Central memory CD8-positive, alpha-beta T cell (primary cell): ENCODE measurements around the gene TTBK1.

ENCODE experiments used
- ATAC-seq: fragments of 150-1000 bp; cut with Tn5 transposase; replicated peaks from 2 replicates; pipeline ENCODE4 v1.10.0; 2022; ENCODE audit warnings: mild to moderate bottlenecking, moderate FRiP score, moderate number of reproducible peaks; ENCODE audit not compliant: poor library complexity, severe bottlenecking; ENCODE audit errors: extremely low read depth
- DNase-seq, 2 donors: peaks; one replicate each; pipeline ENCODE4 v3.0.0; 2021; ENCODE audit warnings: low spot score in 2 of 2
- H3K27ac Mint-ChIP-seq: one replicate; pipeline ENCODE4 v1.8.0; 2022; ENCODE audit warnings: low read depth, mild to moderate bottlenecking, moderate library complexity, mixed read lengths
- H3K27me3 Mint-ChIP-seq: one replicate; pipeline ENCODE4 v1.8.0; 2022; ENCODE audit warnings: mixed read lengths
- H3K36me3 Mint-ChIP-seq: one replicate; pipeline ENCODE4 v1.8.0; 2022; ENCODE audit warnings: mild to moderate bottlenecking, moderate library complexity, mixed read lengths; ENCODE audit not compliant: insufficient read depth
- H3K4me1 Mint-ChIP-seq: one replicate; pipeline ENCODE4 v1.8.0; 2022; ENCODE audit warnings: mixed read lengths
- H3K4me3 Mint-ChIP-seq: one replicate; pipeline ENCODE4 v1.8.0; 2022; ENCODE audit warnings: mild to moderate bottlenecking, moderate library complexity, mixed read lengths
- H3K9me3 Mint-ChIP-seq: one replicate; pipeline ENCODE4 v1.8.0; 2022; ENCODE audit warnings: mixed read lengths

Gene TTBK1

DNA sequence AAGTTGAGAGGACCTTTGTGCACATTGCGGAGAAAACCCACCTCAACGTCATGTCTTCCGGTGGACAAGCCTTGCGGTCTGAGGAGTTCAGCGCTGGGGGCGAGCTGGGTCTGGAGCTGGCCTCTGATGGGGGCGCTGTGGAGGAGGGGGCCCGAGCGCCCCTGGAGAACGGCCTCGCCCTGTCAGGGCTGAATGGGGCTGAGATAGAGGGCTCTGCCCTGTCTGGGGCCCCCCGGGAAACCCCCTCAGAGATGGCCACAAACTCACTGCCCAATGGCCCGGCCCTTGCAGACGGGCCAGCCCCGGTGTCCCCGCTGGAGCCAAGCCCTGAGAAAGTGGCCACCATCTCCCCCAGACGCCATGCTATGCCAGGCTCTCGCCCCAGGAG, 40.2 kb downstream of the TTBK1 start:
- no peak overlapping the region for H3K4me3 Mint-ChIP-seq
- H3K27ac Mint-ChIP-seq, result no peak overlapping the region
- no peaks in the 10 kb centered on the region for H3K9me3 Mint-ChIP-seq
- DNase-seq (no peak), ATAC-seq (no peak)
- H3K4me1 Mint-ChIP-seq, result peaks cover 3% of the 10 kb centered on the region
- peaks cover 59% of the 10 kb centered on the region for H3K27me3 Mint-ChIP-seq
- peaks cover 3% of the 10 kb centered on the region for H3K36me3 Mint-ChIP-seq

- no peak overlapping the region for H3K4me3 Mint-ChIP-seq
- no peak for ATAC-seq
- H3K27me3 Mint-ChIP-seq, result peaks cover 55% of the 10 kb centered on the region
- peaks cover 1% of the 10 kb centered on the region for H3K36me3 Mint-ChIP-seq
- no peak for DNase-seq
- no peaks in the 10 kb centered on the region for H3K9me3 Mint-ChIP-seq
- H3K4me1 Mint-ChIP-seq, result no peaks in the 10 kb centered on the region
- H3K27ac Mint-ChIP-seq, result no peak overlapping the region
These were observed 40.6 kb downstream of the TTBK1 start for GRCh38 chr6:43283905-43284304.

DNA sequence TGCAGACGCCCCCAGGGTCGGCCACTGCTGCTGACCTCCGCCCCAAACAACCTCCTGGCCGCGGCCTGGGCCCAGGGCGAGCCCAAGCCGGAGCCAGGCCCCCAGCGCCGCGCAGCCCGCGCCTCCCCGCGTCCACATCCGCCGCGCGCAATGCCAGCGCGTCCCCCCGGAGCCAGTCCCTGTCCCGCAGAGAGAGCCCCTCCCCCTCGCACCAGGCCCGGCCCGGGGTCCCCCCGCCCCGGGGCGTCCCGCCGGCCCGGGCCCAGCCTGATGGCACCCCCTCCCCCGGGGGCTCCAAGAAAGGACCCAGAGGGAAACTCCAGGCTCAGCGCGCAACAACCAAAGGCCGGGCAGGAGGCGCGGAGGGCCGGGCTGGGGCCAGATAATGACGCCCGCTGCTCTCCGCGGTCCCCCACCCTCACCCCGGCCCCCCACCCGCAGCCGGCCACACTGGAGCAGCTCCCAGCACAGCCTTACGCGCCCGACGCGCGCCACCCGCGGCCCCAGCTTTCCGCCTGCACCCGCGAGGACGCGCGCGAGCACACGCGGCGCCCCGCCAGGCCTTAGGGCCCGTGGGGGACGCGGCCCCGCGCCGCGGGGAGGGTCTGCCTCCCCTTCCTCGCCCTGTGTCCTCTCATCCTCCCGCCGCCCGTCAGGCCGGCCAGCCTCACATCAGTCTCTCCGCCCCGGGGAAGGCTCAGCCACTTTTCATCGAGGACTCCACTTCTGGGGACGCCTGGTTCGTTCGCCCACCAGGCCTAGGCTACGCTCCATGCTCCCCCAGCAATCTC, 41.9 kb downstream of the TTBK1 start:
- DNase-seq (no peak), ATAC-seq (no peak)
- Mint-ChIP-seq H3K4me3 (no peak overlapping the region), H3K36me3 (peaks cover 1% of the 10 kb centered on the region), H3K9me3 (no peaks in the 10 kb centered on the region), H3K27ac (no peak overlapping the region), H3K4me1 (no peaks in the 10 kb centered on the region), H3K27me3 (peaks cover 51% of the 10 kb centered on the region)

- Mint-ChIP-seq H3K4me1 (no peaks in the 10 kb centered on the region), H3K27ac (no peak overlapping the region), H3K36me3 (peaks cover 1% of the 10 kb centered on the region), H3K9me3 (no peaks in the 10 kb centered on the region), H3K4me3 (no peak overlapping the region), H3K27me3 (peaks cover 45% of the 10 kb centered on the region)
- ATAC-seq (no peak), DNase-seq (no peak)
These were observed 42.6 kb downstream of the TTBK1 start for GRCh38 chr6:43285832-43286231.

GRCh38 chr6:43286456-43286979, 43.2 kb downstream of the TTBK1 start:
- Mint-ChIP-seq H3K36me3 (peaks cover 1% of the 10 kb centered on the region), H3K4me3 (no peak overlapping the region), H3K27ac (no peak overlapping the region), H3K9me3 (no peaks in the 10 kb centered on the region), H3K4me1 (no peaks in the 10 kb centered on the region), H3K27me3 (peaks cover 38% of the 10 kb centered on the region)
- no peak for DNase-seq
- ATAC-seq, result no peak

GRCh38 chr6:43286980-43287716, 43.9 kb downstream of the TTBK1 start:
- H3K27me3 Mint-ChIP-seq, result peaks cover 32% of the 10 kb centered on the region
- no peak overlapping the region for H3K27ac Mint-ChIP-seq

GRCh38 chr6:43287717-43288679, 44.7 kb downstream of the TTBK1 start:
- no peak overlapping the region for H3K27ac Mint-ChIP-seq
- no peak overlapping the region for H3K4me3 Mint-ChIP-seq
- H3K27me3 Mint-ChIP-seq, result peaks cover 23% of the 10 kb centered on the region
- H3K9me3 Mint-ChIP-seq, result no peaks in the 10 kb centered on the region
- no peaks in the 10 kb centered on the region for H3K36me3 Mint-ChIP-seq
- H3K4me1 Mint-ChIP-seq, result no peaks in the 10 kb centered on the region
- ATAC-seq, result no peak
- no peak for DNase-seq

More at GRCh38 chr6:43286980-43287716, 43.9 kb downstream of the TTBK1 start:
- no peak overlapping the region for H3K4me3 Mint-ChIP-seq
- no peak for ATAC-seq
- no peak for DNase-seq
- H3K4me1 Mint-ChIP-seq, result no peaks in the 10 kb centered on the region
- no peaks in the 10 kb centered on the region for H3K9me3 Mint-ChIP-seq
- peaks cover 1% of the 10 kb centered on the region for H3K36me3 Mint-ChIP-seq

GRCh38 chr6:43290339-43290904, 47.1 kb downstream of the TTBK1 start:
- Mint-ChIP-seq H3K36me3 (no peaks in the 10 kb centered on the region), H3K4me1 (no peaks in the 10 kb centered on the region), H3K27ac (no peak overlapping the region), H3K27me3 (peaks cover 19% of the 10 kb centered on the region), H3K9me3 (no peaks in the 10 kb centered on the region), H3K4me3 (no peak overlapping the region)
- ATAC-seq (no peak), DNase-seq (no peak)

GRCh38 chr6:43290905-43291355, 47.6 kb downstream of the TTBK1 start:
- ATAC-seq (no peak), DNase-seq (no peak)
- H3K4me1 Mint-ChIP-seq, result no peaks in the 10 kb centered on the region
- peaks cover 14% of the 10 kb centered on the region for H3K27me3 Mint-ChIP-seq
- no peak overlapping the region for H3K27ac Mint-ChIP-seq
- H3K36me3 Mint-ChIP-seq, result no peaks in the 10 kb centered on the region
- H3K9me3 Mint-ChIP-seq, result no peaks in the 10 kb centered on the region
- no peak overlapping the region for H3K4me3 Mint-ChIP-seq

GRCh38 chr6:43291708-43292107, 48.4 kb downstream of the TTBK1 start:
- Mint-ChIP-seq H3K4me1 (no peaks in the 10 kb centered on the region), H3K27me3 (peaks cover 7% of the 10 kb centered on the region), H3K36me3 (no peaks in the 10 kb centered on the region), H3K4me3 (no peak overlapping the region), H3K27ac (no peak overlapping the region), H3K9me3 (no peaks in the 10 kb centered on the region)
- ATAC-seq, result no peak
- DNase-seq, result no peak

DNA sequence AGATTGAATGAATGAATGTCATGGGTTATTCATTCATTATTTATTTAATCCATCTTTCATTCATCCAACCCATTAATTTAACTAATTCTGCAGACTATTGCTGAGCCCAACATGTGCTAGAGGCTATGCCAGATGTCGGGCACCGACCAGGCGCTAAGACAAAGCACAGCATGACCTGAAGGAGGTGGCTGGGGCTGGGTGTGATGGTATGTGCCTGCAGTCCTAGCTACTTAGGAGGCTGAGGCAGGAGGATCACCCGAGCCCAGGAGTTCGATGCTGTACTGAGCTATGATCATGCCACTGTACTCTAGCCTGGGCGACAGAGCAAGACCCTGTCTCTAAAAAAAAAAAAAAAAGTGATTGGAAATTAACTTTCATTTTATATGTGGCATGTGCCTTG, 49.1 kb downstream of the TTBK1 start:
- peaks cover under 1% of the 10 kb centered on the region for H3K27me3 Mint-ChIP-seq
- no peak overlapping the region for H3K4me3 Mint-ChIP-seq
- H3K9me3 Mint-ChIP-seq, result no peaks in the 10 kb centered on the region
- no peaks in the 10 kb centered on the region for H3K36me3 Mint-ChIP-seq
- ATAC-seq (no peak), DNase-seq (no peak)
- no peak overlapping the region for H3K27ac Mint-ChIP-seq
- H3K4me1 Mint-ChIP-seq, result no peaks in the 10 kb centered on the region

DNA sequence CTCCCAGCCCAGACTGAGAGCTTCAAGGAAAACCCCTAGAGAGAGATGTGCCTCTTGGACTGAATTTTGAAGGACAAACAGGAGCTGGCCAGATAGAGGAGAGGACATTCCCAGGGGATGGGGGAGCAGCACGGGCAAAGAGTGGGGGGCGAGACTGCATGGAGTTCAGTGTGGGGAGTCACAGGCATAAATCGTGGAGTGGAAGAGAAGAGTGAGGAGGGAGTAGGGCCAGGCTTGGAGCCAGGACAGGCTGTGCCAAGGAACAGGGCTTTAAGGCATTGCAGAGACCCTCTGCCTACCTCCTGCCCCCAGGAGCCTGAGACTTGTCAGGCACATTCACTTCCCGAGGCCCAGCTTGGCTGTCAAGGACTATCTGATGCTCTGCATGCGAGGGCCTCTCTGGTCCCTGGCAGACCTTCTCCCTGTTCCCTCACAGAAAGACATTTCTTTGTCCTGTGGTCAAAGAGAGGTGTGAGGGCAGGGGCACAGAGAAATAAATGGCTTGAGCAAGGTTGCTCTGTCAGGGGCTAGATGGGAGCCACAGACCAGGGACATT, 49.6 kb downstream of the TTBK1 start:
- DNase-seq, result no peak
- ATAC-seq, result no peak
- H3K27ac Mint-ChIP-seq, result no peak overlapping the region
- no peaks in the 10 kb centered on the region for H3K9me3 Mint-ChIP-seq
- H3K36me3 Mint-ChIP-seq, result no peaks in the 10 kb centered on the region
- no peak overlapping the region for H3K4me3 Mint-ChIP-seq
- no peaks in the 10 kb centered on the region for H3K27me3 Mint-ChIP-seq
- no peaks in the 10 kb centered on the region for H3K4me1 Mint-ChIP-seq
